AG09309 (cell line): ENCODE results near the gene ZBTB22.
A peak's percentile ranks its signal among the peaks of the same experiment; 100 is the strongest.

Experiments
- DNase-seq: peaks from one replicate; pipeline ENCODE4 v3.0.0-alpha.2; 2010; ENCODE audit warnings: low read depth
- H3K4me3 ChIP-seq: 2 replicates; pipeline ENCODE4 v1.5.1; 2011; ENCODE audit warnings: mild to moderate bottlenecking, low read depth, low read length, moderate library complexity; ENCODE audit not compliant: control insufficient read depth
- TF ChIP-seq, protein P1 (sequence below): IDR thresholded peaks from 2 replicates; pipeline ENCODE4 v1.5.1; 2011; ENCODE audit warnings: mild to moderate bottlenecking, low read depth, low read length, inconsistent platforms; ENCODE audit not compliant: insufficient read depth, control insufficient read depth; ENCODE audit errors: missing control alignments

Gene ZBTB22

DNA sequence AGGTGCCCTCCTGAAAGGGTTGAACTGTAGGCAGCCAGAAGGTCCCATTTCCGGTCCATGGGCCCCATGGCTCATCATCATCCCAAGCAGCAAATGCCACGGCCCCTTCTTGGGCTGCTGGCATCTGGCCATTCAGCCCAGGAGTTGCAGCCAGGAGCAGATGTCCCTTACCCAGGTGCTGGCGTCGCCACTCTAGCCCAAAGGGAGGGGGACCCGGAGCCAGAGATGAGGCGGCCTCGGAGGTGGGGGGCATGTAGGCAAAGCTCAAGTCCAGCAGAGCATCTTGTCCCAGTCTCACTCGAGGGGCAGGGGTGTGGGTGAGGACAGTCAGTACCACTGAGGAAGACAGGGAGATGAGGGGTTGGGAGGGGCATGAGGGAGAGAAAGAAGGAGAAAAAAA is 12.5 kb downstream of the ZBTB22 start:
- no peak for DNase-seq
- H3K4me3 ChIP-seq: no peak overlapping the region
- TF ChIP-seq, protein P1, sequence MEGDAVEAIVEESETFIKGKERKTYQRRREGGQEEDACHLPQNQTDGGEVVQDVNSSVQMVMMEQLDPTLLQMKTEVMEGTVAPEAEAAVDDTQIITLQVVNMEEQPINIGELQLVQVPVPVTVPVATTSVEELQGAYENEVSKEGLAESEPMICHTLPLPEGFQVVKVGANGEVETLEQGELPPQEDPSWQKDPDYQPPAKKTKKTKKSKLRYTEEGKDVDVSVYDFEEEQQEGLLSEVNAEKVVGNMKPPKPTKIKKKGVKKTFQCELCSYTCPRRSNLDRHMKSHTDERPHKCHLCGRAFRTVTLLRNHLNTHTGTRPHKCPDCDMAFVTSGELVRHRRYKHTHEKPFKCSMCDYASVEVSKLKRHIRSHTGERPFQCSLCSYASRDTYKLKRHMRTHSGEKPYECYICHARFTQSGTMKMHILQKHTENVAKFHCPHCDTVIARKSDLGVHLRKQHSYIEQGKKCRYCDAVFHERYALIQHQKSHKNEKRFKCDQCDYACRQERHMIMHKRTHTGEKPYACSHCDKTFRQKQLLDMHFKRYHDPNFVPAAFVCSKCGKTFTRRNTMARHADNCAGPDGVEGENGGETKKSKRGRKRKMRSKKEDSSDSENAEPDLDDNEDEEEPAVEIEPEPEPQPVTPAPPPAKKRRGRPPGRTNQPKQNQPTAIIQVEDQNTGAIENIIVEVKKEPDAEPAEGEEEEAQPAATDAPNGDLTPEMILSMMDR: no peak

DNA sequence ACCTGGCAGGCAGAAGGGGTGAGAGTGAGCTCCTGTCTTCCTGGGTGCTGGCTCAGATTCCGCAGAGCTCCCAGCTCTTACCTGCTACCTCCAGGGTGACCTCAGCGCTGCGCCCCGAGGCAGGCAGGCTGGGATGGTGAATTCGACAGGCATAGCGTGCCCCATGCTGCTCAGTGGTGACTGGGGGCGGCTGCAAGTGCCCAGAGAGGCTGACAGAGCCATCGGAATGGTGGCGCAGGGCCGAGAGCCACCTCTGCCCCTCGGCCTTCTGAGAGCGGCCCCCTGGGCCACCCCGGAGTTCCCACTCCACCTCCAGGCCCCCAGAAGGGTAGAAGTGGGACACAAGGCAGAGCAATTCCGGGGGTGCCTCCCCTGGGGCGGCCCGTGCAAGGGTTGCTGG is 13.3 kb downstream of the ZBTB22 start:
- H3K4me3 ChIP-seq: no peak overlapping the region
- TF ChIP-seq, protein P1: no peak
- no peak for DNase-seq

DNA sequence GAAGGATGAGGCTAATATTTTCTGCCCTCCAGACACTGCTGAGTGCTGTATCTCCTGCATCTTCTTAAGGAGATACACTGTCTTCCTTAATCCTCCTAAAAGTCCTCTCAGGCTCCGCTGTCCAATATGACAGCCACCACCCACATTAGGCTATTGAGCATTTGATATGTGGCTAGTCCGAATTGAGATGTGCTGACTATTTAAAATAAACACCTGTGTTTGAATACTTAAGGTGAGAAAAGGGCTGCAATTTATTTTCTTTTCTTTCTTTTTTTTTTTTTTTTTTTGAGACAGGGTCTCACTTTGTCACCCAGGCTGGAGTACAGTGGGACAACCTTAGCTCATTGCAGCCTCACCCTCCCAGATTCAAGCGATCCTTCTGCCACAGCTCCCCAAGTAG is 15.7 kb downstream of the ZBTB22 start:
- no peak for DNase-seq
- TF ChIP-seq, protein P1: no peak

DNA sequence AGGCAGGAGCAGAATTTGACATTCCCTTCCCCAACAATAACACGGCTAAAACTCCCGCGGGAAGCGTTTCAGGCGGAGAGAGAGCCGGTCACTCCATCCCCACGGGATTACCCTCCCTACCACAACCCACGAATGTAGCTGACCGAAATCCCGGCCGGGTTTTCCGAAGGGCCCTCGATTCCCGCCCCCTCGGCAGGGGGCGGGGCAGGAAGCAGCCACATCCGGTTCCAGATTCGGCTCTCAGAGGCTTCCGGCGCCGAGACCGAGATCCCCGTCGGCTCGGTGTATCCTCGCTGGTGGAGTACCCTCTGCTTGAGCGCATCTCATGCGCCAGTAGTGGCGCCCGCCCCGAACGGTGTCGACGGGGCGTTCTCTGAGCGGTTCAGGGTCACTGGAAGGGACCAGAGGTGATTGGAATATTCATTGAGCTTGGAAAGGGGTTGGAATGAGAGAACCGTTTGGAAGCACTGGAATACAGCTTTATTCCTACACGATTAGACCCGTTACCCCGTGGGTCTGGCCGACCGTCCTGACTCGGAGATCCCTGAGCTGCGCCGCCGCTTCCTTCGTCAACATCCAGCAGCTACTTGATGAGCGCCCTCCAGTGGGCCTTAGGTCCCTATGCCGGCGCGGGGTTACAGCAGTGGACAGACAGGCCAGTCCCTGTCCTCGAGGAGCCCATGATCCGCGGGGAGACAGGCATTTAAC is 18.2 kb downstream of the ZBTB22 start:
- peak; percentile 62 for DNase-seq
- peak overlapping the region; percentile 77 for H3K4me3 ChIP-seq
- TF ChIP-seq, protein P1: peak; percentile 84

More for the DNA sequence above, 15.7 kb downstream of the ZBTB22 start:
- no peak overlapping the region for H3K4me3 ChIP-seq

DNA sequence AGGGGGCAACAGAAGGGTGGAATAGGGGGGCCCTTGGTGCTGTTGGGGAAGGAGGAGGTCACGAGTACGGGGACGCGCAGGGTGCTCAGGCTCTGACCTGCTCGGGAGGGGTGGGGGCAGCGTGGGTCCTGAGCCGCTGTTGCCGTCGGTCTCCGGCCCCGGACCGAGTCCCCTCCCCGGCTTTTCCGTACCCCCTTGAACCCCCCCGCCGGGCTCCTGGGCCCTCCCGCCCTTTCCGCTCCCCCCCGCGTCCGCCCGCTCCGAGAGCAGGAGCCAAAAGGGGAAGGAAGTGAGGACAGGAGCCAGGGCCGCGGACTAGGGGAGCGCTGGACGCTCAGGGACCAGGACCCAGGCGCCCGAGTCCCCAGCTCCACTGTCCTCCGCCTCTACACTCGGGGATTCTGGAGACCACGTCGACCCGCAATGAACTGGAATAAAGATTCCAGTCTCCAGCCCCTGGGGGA is 18.7 kb downstream of the ZBTB22 start, which contains the start of gene RGL2:
RGL2 (minus strand) TSS at position 170 of the 464 bp plus-strand sequence. CDS start 332 bp downstream, outside the sequence.
- DNase-seq: no peak
- peak within 1 kb of the TSS; percentile 77 for H3K4me3 ChIP-seq
- TF ChIP-seq, protein P1: no peak

DNA sequence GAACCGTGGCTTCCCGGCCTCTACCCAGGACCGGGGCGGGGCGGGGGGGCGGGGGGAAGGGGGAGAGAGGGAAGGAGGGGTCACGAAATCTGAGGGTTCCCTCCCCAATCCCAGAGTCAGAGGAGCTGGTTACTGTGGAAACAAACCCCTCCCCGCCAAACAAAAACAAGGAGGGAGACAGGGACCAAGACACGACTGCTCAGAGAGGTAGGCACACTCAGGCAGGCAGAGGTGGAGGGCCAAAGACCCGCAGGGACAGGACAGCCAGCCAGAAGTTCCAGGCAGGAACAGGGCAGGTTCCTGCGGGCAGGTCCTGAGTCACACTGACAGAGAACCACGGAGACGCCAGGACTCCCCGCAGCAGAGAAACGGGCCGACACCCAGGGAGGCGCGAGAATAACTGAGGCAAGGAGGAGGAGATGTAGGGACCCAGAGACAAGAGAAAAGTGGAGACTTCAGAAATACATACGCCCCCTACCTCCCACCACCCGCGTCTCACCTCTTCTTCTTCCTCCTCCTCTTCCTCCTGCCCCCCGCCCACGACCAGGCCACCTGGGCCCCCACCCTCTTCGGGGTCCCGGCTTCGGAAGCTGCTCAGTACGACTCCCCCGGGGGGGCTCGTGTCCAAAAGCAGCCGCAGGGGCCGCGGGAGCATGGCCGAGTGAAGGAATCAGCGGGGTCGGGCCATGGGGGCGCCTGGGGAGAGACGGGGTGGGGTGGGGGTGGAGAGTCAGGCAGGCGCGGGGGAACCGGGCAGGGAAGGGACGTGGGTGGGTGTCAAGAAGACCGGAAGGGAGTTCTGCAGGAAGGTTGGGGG is 19.4 kb downstream of the ZBTB22 start:
- H3K4me3 ChIP-seq: peak overlapping the region; percentile 77
- TF ChIP-seq, protein P1: no peak
- no peak for DNase-seq
